ENCODE data around the gene FRMD5. TPM values are rescaled to one million over a fixed set of nuclear protein-coding genes. Genes with fewer than 3 reads are reported as not detected.
A peak's percentile ranks its signal among the peaks of the same experiment; 100 is the strongest.

FRMD5 gene
- total and polyA plus RNA-seq, 2 donors (not counting 1 experiment from before 2014, with no cell fraction given) = 1.9 to 4.3 TPM

DNA sequence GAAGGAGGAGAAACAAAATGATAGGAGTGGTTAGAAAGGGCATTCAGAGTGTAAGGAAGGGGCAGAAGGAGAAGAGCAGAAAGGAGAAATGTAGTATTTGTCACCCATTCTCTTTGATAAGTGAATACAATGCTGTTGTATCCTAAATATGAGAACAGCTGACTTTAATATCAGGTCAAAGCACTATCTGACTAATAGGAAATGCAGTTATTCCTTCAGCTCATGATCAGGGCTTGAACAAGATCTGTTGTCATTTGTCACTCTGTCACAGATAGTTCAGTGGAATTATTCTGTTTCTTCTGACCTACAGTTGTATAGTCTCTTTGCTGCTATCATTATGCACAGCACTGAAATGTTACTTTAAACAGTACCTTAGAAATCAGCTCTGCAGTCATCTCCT is 149.4 kb downstream of the FRMD5 start:
- H3K4me1 ChIP-seq (ENCODE audit: control insufficient read depth, extremely low read depth, insufficient read depth, low read length) = no peaks in the 10 kb centered on the region
- H3K4me3 ChIP-seq (replicated peaks in 1 of 4; ENCODE audit: control extremely low read depth in 1 of 4, insufficient read depth in 1 of 4, low read depth in 3 of 4, low read length in 4 of 4) = no peak overlapping the region
- no peak for TF ChIP-seq EZH2 (IDR thresholded peaks at IDR 0.05; ENCODE audit: low read length, missing control alignments)
- TF ChIP-seq, protein P1, sequence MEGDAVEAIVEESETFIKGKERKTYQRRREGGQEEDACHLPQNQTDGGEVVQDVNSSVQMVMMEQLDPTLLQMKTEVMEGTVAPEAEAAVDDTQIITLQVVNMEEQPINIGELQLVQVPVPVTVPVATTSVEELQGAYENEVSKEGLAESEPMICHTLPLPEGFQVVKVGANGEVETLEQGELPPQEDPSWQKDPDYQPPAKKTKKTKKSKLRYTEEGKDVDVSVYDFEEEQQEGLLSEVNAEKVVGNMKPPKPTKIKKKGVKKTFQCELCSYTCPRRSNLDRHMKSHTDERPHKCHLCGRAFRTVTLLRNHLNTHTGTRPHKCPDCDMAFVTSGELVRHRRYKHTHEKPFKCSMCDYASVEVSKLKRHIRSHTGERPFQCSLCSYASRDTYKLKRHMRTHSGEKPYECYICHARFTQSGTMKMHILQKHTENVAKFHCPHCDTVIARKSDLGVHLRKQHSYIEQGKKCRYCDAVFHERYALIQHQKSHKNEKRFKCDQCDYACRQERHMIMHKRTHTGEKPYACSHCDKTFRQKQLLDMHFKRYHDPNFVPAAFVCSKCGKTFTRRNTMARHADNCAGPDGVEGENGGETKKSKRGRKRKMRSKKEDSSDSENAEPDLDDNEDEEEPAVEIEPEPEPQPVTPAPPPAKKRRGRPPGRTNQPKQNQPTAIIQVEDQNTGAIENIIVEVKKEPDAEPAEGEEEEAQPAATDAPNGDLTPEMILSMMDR (conservative IDR thresholded peaks at IDR 0.05 in 1 of 2, IDR thresholded peaks at IDR 0.05 in 1 of 2; ENCODE audit: low read depth in 1 of 2, low read length in 2 of 2) = no peak
- no peaks in the 10 kb centered on the region for H3K36me3 ChIP-seq (ENCODE audit: control insufficient read depth, insufficient read depth, low read length)
- no peak overlapping the region for H3K4me2 ChIP-seq (ENCODE audit: extremely low read depth, insufficient read depth, low read length)
- H4K20me1 ChIP-seq (ENCODE audit: control insufficient read depth, extremely low read depth, insufficient read depth, low read length) = no peaks in the 10 kb centered on the region
- H3K9me3 ChIP-seq (ENCODE audit: control insufficient read depth, insufficient read depth, low read depth, low read length) = no peaks in the 10 kb centered on the region
- H3K27ac ChIP-seq (ENCODE audit: insufficient read depth, low read length) = no peak overlapping the region
- H3K9ac ChIP-seq (ENCODE audit: insufficient read depth, low read length) = no peak overlapping the region
- H3K27me3 ChIP-seq (ENCODE audit: control insufficient read depth, insufficient read depth, low read length) = no peaks in the 10 kb centered on the region
- no peak for DNase-seq (ENCODE audit: low read depth in 2 of 2)
- no peak overlapping the region for H2AFZ ChIP-seq (ENCODE audit: low read length)
- no peaks in the 10 kb centered on the region for H3K79me2 ChIP-seq (ENCODE audit: control insufficient read depth, insufficient read depth, low read length)

DNA sequence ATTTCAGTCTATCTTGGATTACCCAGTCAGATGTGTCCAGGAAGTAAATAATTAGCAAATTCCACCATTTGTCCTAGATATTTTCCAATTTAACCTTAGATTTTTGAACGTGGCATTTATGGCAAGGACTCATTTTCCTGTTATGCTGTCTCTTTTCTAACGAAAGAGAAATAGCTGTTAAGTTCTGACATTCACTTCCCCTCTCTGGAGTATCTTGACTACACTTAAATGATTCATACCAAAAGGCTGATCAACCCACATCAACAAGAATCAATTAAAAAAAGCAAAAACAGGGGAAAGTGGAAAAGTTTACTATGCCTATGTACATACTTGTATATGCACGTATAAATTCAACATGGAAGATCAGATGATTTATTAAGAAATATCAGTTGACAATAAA is 149.9 kb downstream of the FRMD5 start:
- H3K36me3 ChIP-seq (ENCODE audit: control insufficient read depth, insufficient read depth, low read length) = no peaks in the 10 kb centered on the region
- H4K20me1 ChIP-seq (ENCODE audit: control insufficient read depth, extremely low read depth, insufficient read depth, low read length) = no peaks in the 10 kb centered on the region
- no peak overlapping the region for H3K4me2 ChIP-seq (ENCODE audit: extremely low read depth, insufficient read depth, low read length)
- H3K9me3 ChIP-seq (ENCODE audit: control insufficient read depth, insufficient read depth, low read depth, low read length) = no peaks in the 10 kb centered on the region
- H3K4me1 ChIP-seq (ENCODE audit: control insufficient read depth, extremely low read depth, insufficient read depth, low read length) = no peaks in the 10 kb centered on the region
- H3K27ac ChIP-seq (ENCODE audit: insufficient read depth, low read length) = no peak overlapping the region
- no peak overlapping the region for H3K4me3 ChIP-seq (replicated peaks in 1 of 4; ENCODE audit: control extremely low read depth in 1 of 4, insufficient read depth in 1 of 4, low read depth in 3 of 4, low read length in 4 of 4)
- no peak for DNase-seq (ENCODE audit: low read depth in 2 of 2)
- no peaks in the 10 kb centered on the region for H3K79me2 ChIP-seq (ENCODE audit: control insufficient read depth, insufficient read depth, low read length)
- no peak overlapping the region for H2AFZ ChIP-seq (ENCODE audit: low read length)
- H3K27me3 ChIP-seq (ENCODE audit: control insufficient read depth, insufficient read depth, low read length) = no peaks in the 10 kb centered on the region
- H3K9ac ChIP-seq (ENCODE audit: insufficient read depth, low read length) = no peak overlapping the region
- no peak for TF ChIP-seq EZH2 (IDR thresholded peaks at IDR 0.05; ENCODE audit: low read length, missing control alignments)
- TF ChIP-seq, protein P1 (conservative IDR thresholded peaks at IDR 0.05 in 1 of 2, IDR thresholded peaks at IDR 0.05 in 1 of 2; ENCODE audit: low read depth in 1 of 2, low read length in 2 of 2) = no peak

DNA sequence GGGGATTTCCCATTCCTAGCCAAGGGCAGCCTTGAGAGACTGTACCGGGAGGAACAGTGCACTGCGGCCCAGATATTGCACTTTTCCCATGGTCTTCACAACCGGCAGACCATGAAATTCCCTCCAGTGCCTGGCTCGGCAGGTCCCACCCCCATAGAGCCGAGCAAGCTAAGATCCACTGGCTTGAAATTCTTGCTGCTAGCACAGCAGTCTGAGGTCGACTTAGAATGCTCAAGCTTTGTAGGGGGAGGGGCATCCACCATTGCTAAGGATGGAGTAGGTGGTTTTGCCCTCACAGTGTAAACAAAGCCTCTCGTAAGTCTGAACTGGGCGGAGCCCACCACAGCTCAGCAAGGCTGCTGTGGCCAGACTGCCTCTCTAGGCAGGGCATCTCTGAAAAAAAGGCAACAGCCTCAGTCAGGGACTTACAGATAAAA is 156.3 kb downstream of the FRMD5 start:
- TF ChIP-seq EZH2 (IDR thresholded peaks at IDR 0.05; ENCODE audit: low read length, missing control alignments) = no peak
- TF ChIP-seq, protein P1 (conservative IDR thresholded peaks at IDR 0.05 in 1 of 2, IDR thresholded peaks at IDR 0.05 in 1 of 2; ENCODE audit: low read depth in 1 of 2, low read length in 2 of 2) = no peak
- H3K79me2 ChIP-seq (ENCODE audit: control insufficient read depth, insufficient read depth, low read length) = no peaks in the 10 kb centered on the region
- peak; percentile 41 to 78 for DNase-seq (ENCODE audit: low read depth in 2 of 2)
- peak overlapping the region; percentile 20 for H2AFZ ChIP-seq (ENCODE audit: low read length)
- H3K9ac ChIP-seq (ENCODE audit: insufficient read depth, low read length) = no peak overlapping the region
- H3K4me2 ChIP-seq (ENCODE audit: extremely low read depth, insufficient read depth, low read length) = peak overlapping the region; percentile 35
- H3K27ac ChIP-seq (ENCODE audit: insufficient read depth, low read length) = no peak overlapping the region
- no peaks in the 10 kb centered on the region for H3K27me3 ChIP-seq (ENCODE audit: control insufficient read depth, insufficient read depth, low read length)
- peaks cover 16% of the 10 kb centered on the region for H3K4me1 ChIP-seq (ENCODE audit: control insufficient read depth, extremely low read depth, insufficient read depth, low read length)
- no peaks in the 10 kb centered on the region for H3K36me3 ChIP-seq (ENCODE audit: control insufficient read depth, insufficient read depth, low read length)
- no peaks in the 10 kb centered on the region for H4K20me1 ChIP-seq (ENCODE audit: control insufficient read depth, extremely low read depth, insufficient read depth, low read length)
- H3K4me3 ChIP-seq (replicated peaks in 1 of 4; ENCODE audit: control extremely low read depth in 1 of 4, insufficient read depth in 1 of 4, low read depth in 3 of 4, low read length in 4 of 4) = no peak overlapping the region
- H3K9me3 ChIP-seq (ENCODE audit: control insufficient read depth, insufficient read depth, low read depth, low read length) = no peaks in the 10 kb centered on the region

Measured in fibroblast of lung (primary cell).